GM12878 (cell line): ENCODE results near the gene PRSS16. TPM values are rescaled to one million over a fixed set of nuclear protein-coding genes. Genes with fewer than 3 reads are reported as not detected.

Experiments used
- BACH1 ChIP-seq: fragments of 450-650 bp; IDR thresholded peaks from 2 replicates; pipeline ENCODE4 v1.6.1; 2017; ENCODE audit warnings: mild to moderate bottlenecking, borderline replicate concordance
- BCL3 ChIP-seq: IDR thresholded peaks from 2 replicates; pipeline ENCODE4 v1.6.1; 2011; ENCODE audit warnings: borderline replicate concordance, low read depth, mild to moderate bottlenecking, moderate library complexity, low read length; ENCODE audit not compliant: insufficient read depth, poor library complexity, severe bottlenecking
- BRCA1 ChIP-seq: IDR thresholded peaks from 2 replicates; pipeline ENCODE4 v1.6.1; 2011; ENCODE audit warnings: low read depth, low read length, improper control_type of control experiment
- CBX5 ChIP-seq: sonication (generic); IDR thresholded peaks from 2 replicates; pipeline ENCODE4 v1.6.1; 2016; ENCODE audit warnings: low read depth, moderate library complexity, mild to moderate bottlenecking, inconsistent platforms
- CEBPB ChIP-seq, 2 experiments: fragments of 150-350 bp in 1 of 2; IDR thresholded peaks; 2 replicates each; pipeline ENCODE4 v1.6.1; 2012 to 2014; ENCODE audit warnings: low read depth in 2 of 2, low read length in 2 of 2, borderline replicate concordance in 1 of 2, inconsistent platforms in 1 of 2
- CHD2 ChIP-seq: IDR thresholded peaks from 2 replicates; pipeline ENCODE4 v1.6.1; 2011; ENCODE audit warnings: low read depth, low read length, improper control_type of control experiment, borderline replicate concordance
- CHD4 ChIP-seq: fragments of 200-600 bp; sonication (generic); IDR thresholded peaks from 2 replicates; pipeline ENCODE4 v1.6.1; 2016; ENCODE audit warnings: mild to moderate bottlenecking
- CUX1 ChIP-seq: IDR thresholded peaks from 2 replicates; pipeline ENCODE4 v1.6.1; 2012; ENCODE audit warnings: improper control_type of control experiment, low read depth, low read length; ENCODE audit not compliant: insufficient replicate concordance
- EP300 ChIP-seq, 2 experiments: fragments of 150-350 bp in 1 of 2; IDR thresholded peaks; 2 replicates each; pipeline ENCODE4 v1.6.1; 2011 to 2012; ENCODE audit warnings: low read depth in 2 of 2, low read length in 2 of 2, borderline replicate concordance in 1 of 2, improper control_type of control experiment in 1 of 2, inconsistent platforms in 1 of 2; ENCODE audit not compliant: control insufficient read depth in 1 of 2
- IRF5 ChIP-seq: fragments of 450-650 bp; IDR thresholded peaks from 2 replicates; pipeline ENCODE4 v1.6.1; 2017; ENCODE audit warnings: borderline replicate concordance
- KLF5 ChIP-seq: fragments of 450-650 bp; IDR thresholded peaks from 2 replicates; pipeline ENCODE4 v1.6.1; 2014; ENCODE audit warnings: mild to moderate bottlenecking; ENCODE audit not compliant: partially characterized antibody
- PBX3 ChIP-seq: IDR thresholded peaks from 2 replicates; pipeline ENCODE4 v1.6.1; 2011; ENCODE audit warnings: mild to moderate bottlenecking, low read depth, low read length, moderate library complexity; ENCODE audit not compliant: insufficient replicate concordance
- POLR2AphosphoS2 ChIP-seq: IDR thresholded peaks from 2 replicates; pipeline ENCODE4 v1.6.1; 2011; ENCODE audit warnings: low read depth, mild to moderate bottlenecking, low read length, improper control_type of control experiment, moderate library complexity
- RAD21 ChIP-seq: IDR thresholded peaks from 2 replicates; pipeline ENCODE4 v1.6.1; 2011; ENCODE audit warnings: mild to moderate bottlenecking, low read depth, low read length, moderate library complexity; ENCODE audit not compliant: insufficient read depth
- RUNX3 ChIP-seq: IDR thresholded peaks from 2 replicates; pipeline ENCODE4 v1.6.1; 2012; ENCODE audit warnings: low read length, inconsistent platforms
- SREBF2 ChIP-seq: IDR thresholded peaks from 2 replicates; pipeline ENCODE4 v1.6.1; 2012; ENCODE audit warnings: mild to moderate bottlenecking, low read length
- SUPT20H ChIP-seq: IDR thresholded peaks from 2 replicates; pipeline ENCODE4 v1.6.1; 2011; ENCODE audit warnings: low read depth, mild to moderate bottlenecking, low read length, moderate library complexity, borderline replicate concordance; ENCODE audit not compliant: control insufficient read depth
- ZNF207 ChIP-seq: fragments of 450-650 bp; IDR thresholded peaks from 2 replicates; pipeline ENCODE4 v1.6.1; 2014; ENCODE audit warnings: antibody characterized with exemption, mild to moderate bottlenecking, borderline replicate concordance
- polyA plus RNA-seq, 11 experiments: library from polyadenylated mRNA; depleted of rRNA in 4 of 11; unstranded in 6 of 11; stranded (reverse) in 5 of 11; fragments of >200 nt; fragmentation: Nextera tagmentation in 4 of 11; fragmentation: Illumina TruSeq in 1 of 11; extraction: Ambion mirVana in 4 of 11; extraction: Trizol in 1 of 11; gene quantifications; 1 replicate in 1 of 11; 2 replicates in 10 of 11; pipeline versions ENCODE4 v1.2.1 to v1.2.3, GENCODE V29; 2011 to 2016; ENCODE audit warnings: inconsistent platforms in 2 of 11, missing spikeins in 2 of 11, low read depth in 1 of 11
- total RNA-seq, 4 experiments: library from RNA; depleted of rRNA in 3 of 4; stranded (reverse); fragments of >200 nt in 3 of 4; fragmentation: Illumina TruSeq in 1 of 4; extraction: Trizol in 1 of 4; gene quantifications; 2 replicates each; pipeline versions ENCODE4 v1.2.1 to v1.2.3, GENCODE V29; 2013 to 2021

Gene PRSS16
- total and polyA plus RNA-seq, 10 of the 15 experiments (the other 5 are each of a cell fraction or from before 2014, with no cell fraction given): 2.1 to 12.8 (median 6.6) TPM

- TF ChIP-seq CUX1: no peak
- TF ChIP-seq ZNF207: no peak
- no peak for TF ChIP-seq KLF5
- no peak for TF ChIP-seq BACH1
- no peak for TF ChIP-seq CHD4
- TF ChIP-seq CEBPB (IDR thresholded peaks at IDR 0.05; ENCODE audit: borderline replicate concordance in 1 of 2, low read depth in 2 of 2, low read length in 2 of 2): no peak
- no peak for TF ChIP-seq PBX3
- 0 out of 2 replicates have a peak, but pooled peaks have one; percentile 44 for TF ChIP-seq CBX5
- TF ChIP-seq POLR2AphosphoS2: no peak
- peak; percentile 35; the same call in 1 of the 2 replicates for TF ChIP-seq RUNX3
- TF ChIP-seq BRCA1: no peak
- no peak for TF ChIP-seq CHD2
- TF ChIP-seq IRF5: no peak
- peak; percentile 76 for TF ChIP-seq SREBF2
- TF ChIP-seq SUPT20H: no peak
- TF ChIP-seq RAD21: no peak
- TF ChIP-seq EP300 (IDR thresholded peaks at IDR 0.05; ENCODE audit: borderline replicate concordance in 1 of 2, control insufficient read depth in 1 of 2, low read depth in 2 of 2, low read length in 2 of 2): peak in 1 of 2 experiments; percentile 36; a peak in 1 of 4 replicates
- no peak for TF ChIP-seq BCL3
Measured at GRCh38 chr6:27280064-27280539, 32.6 kb downstream of the PRSS16 start (continued).
